Fibroblast of skin of right biceps (primary cell): Measurements from ENCODE around the gene ST3GAL5.
A peak's percentile ranks its signal among the peaks of the same experiment; 100 is the strongest.

Experiments used
- DNase-seq: peaks from one replicate; pipeline ENCODE4 v3.0.0-alpha.2; 2013

The ST3GAL5 gene

DNA sequence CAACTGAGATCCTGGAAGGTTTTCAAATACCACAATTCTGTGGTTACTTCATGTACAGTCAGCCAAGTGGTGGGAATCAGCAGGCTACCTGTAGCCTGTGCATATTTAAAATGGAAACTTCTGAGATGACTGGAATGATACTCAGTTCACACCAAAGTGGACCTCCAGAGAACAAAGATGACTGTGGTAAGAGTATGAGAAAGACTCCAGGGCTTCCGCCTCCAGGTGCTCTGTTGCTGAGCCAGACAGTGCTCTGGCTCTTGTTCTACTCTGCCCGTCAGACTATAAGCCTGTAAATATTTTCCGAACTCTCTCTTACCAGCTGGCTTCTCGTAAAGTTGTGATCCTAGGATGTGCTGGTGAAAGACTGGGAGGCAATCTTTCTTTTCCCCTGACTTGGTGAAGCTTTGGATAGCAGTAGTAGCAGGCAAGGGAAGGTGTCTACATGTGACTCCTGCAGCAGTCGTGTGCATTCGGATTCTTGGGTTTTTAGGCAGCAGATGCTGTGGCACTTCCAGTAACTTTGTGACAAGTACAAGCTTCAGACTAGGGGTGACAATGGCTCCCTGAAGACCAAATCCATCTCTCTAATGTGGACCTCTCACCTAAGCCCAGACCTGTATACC lies 23.1 kb downstream of the ST3GAL5 start:
- DNase-seq = peak; percentile 57

- no peak for DNase-seq
These were observed 24.1 kb downstream of the ST3GAL5 start for GRCh38 chr2:85864654-85865053.

DNA sequence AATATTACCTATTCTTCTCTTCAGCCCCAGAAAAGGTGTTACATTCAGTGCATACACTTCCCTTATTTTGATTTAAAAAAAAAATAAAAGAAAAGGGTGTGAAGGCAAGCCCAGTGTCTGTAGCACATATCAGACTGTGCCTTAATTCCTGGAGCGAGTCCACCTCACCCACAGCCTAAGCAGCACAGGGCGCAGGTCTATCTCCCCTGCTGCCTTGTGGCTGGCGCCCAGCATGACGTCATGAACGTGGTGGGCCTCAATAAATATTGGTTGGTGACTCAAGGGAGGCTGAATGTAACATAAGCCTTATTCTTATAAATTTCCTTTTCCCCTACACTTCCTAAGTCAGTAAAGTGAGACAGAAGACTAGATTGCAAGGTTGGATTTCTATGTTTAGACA lies 26.4 kb downstream of the ST3GAL5 start:
- DNase-seq = peak; percentile 31

GRCh38 chr2:85861650-85862049 lies 27.1 kb downstream of the ST3GAL5 start:
- no peak for DNase-seq

DNA sequence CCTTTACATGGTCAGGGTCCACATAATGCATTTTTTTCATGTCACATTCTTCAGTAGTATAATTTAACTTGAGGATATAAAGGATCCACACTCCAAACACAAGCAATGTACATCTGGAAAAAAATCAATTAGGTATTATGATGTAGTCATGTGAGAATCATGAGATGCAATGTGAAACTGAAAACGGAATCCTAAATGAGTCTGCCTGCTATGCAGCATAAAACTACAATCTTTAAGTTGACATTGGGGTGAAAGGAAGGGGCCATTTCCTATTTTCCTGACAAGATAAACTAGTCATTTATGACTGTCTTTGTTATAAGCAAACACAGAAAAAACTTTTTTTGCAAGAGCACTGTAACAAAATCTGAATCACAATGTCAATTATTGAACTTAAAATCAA lies 27.6 kb downstream of the ST3GAL5 start:
- no peak for DNase-seq

DNA sequence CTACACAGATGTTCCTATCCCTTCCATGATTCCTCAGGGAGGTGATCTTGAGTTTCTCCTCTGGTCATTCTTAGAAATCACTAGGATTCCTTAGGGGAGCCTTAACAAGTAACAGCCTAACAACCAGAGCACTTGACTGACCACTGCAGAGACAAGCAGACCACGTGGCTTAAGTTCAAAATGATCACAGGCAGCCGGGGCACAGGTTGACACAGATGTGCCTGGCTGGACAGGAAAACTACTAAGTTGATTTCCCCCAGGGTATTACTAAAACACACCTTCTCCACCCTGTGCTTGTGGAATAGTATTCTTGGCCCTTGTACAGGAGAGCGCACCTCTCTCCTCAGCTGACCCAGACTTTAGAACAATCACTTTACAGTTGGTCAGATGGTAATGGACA lies 29.9 kb downstream of the ST3GAL5 start:
- no peak for DNase-seq

DNA sequence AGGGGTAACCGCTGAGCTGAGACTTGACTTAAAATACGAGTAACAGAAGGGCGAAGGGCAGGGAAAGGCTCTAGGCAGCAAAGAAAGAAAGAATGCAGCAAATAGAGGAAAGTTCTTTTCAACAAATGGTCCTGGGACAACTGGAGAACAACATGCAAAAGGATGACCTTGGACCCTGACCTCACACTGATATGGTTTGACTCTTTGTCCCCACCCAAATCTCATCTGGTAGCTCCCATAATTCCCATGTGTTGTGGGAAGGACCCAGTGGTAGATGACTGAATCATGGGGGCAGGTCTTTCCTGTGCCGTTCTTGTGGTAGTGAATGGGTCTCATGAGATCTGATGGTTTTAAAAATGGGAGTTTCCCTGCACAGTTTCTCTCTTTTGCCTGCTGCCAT lies 33.9 kb downstream of the ST3GAL5 start:
- DNase-seq = no peak

DNA sequence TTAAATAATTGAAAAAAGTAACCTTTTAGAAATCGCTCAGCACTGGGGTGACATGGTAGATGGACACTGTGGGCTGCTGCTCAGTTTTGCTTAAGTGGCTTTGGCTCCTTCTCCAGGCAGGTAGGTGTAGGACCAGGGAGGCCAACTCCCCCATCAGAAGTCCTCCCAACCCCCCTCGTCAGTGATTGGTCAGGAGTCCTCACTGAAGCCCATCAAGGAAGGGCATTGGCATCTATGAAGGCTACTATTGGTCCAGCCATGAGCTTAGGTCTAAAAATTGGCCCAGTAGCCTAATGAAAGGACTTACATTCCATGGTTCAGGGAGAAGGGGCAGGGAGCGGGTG lies 34.7 kb downstream of the ST3GAL5 start:
- no peak for DNase-seq

GRCh38 chr2:85853499-85854165 lies 35.2 kb downstream of the ST3GAL5 start:
- DNase-seq = no peak

- peak; percentile 11 for DNase-seq
These were observed 35.8 kb downstream of the ST3GAL5 start for GRCh38 chr2:85852937-85853498.

DNA sequence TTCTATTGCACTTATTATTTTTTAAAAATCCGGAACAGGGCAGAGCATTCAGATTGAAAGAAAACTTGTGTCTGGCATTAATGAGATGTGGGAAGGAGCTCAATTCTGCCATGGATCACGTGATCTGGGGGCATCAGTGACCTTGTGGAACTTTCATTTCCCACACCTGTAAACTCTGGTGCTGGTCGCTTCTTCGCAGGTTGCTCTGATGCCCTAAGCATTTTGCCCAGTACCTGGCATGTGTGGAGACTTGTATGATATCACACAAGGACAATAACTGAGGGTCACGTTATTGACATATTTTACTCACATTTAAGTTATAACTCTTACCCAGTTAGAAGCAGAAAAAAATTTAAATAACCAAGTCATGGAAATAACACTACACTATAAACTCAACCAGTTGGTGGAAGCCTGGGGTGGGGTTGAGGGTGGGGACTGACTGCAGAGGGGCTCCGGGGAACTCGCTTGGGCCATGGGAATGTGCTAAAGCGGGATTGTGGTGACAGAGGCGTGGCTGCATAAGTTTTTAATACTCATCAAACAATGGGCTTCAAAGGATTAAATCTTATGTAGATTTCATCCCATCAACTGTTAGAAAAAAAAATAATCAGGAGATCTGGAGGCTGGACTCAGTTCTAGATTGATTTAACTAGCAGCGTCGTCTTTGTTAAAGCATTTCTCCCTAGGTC lies 36.5 kb downstream of the ST3GAL5 start:
- DNase-seq = no peak

GRCh38 chr2:85851253-85852151 lies 37.3 kb downstream of the ST3GAL5 start:
- DNase-seq = peak; percentile 29

- no peak for DNase-seq
These were observed 38.3 kb downstream of the ST3GAL5 start for GRCh38 chr2:85850451-85850850.

DNA sequence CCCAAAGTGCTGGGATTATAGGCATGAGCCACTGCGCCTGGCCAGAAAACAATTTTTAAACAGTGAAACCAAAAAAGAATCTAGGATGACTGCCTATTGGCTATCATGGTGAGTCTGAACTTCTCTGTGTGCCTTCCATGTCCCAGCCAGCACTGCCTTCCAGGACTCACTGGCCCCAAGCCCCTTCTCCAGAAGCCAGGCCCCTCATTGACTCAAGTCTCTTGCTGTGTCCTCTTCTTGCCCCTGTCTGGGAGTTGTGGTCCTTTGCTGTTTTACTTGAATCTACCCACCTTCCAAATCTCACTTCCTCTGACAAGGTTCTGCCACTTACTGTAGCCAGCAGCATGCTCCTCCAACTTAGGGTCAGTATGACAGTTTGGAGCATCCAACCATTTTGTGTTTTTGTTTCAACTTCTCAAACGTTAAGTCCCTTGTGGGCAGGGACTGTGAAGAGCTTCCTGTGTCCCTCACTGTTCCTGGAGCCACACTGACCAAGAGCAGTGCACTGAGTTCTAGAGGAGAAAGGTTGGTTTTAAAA lies 41.7 kb downstream of the ST3GAL5 start:
- no peak for DNase-seq

GRCh38 chr2:85846411-85846810 lies 42.4 kb downstream of the ST3GAL5 start:
- DNase-seq = peak; percentile 71

DNA sequence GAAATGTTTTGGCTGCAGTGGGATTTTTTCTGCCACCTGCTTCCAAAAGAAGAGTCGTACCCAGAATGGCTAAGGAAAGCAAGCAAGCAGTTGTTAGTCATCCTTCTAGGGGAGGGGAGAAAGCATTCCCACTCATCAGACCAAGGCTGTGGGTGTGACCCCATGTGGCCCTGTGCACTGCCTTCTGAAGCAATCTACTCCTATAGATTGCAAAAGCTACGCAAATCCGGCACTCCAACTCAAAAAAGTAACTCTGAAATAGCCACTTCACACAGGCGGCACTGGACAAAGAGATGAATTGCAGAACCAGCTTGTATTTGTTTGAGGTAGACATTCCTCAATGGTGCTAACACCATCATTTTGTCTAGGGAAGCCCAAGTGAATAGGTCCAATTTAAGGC lies 44.3 kb downstream of the ST3GAL5 start:
- no peak for DNase-seq

DNA sequence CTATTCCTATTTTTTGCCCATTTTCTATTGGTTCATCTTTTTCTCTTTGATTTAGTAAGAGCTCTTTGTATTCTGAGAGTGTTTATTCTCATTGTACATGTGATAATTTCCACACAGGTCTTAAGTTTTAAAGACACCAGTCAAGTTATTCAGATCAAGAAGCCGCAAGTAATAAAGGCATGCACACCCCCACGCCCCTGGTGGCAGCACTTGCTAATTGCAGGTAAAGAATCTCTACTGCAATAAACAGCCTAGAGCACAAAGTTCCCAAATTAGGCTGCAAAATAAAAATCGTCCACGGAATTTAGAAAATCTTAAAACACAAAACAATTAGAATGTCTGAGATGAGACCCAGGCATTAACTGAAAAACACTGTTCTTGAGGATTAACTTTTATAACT lies 45.2 kb downstream of the ST3GAL5 start:
- DNase-seq = no peak

GRCh38 chr2:85840091-85840490 lies 48.7 kb downstream of the ST3GAL5 start:
- DNase-seq = no peak

DNA sequence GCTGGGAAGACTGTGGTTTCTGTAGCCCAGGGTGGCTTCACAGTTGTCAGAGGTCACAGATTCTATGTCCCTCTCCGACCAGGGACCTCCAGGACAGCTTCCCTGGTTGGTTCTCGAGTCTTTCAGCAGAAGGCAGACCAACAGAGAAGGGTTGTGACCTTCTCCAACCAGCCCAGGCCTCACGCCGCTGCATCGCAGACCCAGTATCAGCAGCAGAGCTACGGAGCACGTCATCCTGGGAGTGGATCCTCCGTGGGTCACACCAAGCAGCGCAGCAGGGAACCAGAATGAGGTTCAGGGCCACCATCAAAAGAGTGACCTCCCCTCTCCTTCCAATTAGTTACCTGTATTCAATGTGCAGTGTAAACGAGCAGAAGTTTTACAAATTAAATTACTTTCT lies 49.3 kb downstream of the ST3GAL5 start:
- no peak for DNase-seq

- DNase-seq = no peak
These were observed 50.1 kb downstream of the ST3GAL5 start for GRCh38 chr2:85838641-85839040.

DNA sequence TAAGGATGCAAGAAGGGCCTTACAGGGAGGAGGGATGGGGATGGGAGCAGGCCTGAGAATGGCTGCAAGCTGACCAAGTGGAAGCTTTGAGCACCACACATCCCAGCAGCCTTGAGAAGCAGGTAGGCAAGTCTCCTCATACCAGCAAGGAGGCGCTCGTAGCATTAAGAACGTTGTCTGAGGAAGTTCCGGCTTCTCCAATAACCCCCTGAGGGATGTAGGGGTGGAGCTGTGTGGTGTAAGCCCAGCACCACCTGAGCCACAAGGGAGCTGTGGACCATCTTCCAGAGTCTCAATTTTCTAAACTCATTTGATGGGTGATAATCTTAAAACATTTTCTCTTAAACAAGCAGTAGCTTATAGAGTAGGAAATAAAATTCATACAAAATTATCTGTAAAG lies 50.6 kb downstream of the ST3GAL5 start:
- DNase-seq = no peak

GRCh38 chr2:85834466-85834865 lies 54.3 kb downstream of the ST3GAL5 start:
- DNase-seq = peak; percentile 36

DNA sequence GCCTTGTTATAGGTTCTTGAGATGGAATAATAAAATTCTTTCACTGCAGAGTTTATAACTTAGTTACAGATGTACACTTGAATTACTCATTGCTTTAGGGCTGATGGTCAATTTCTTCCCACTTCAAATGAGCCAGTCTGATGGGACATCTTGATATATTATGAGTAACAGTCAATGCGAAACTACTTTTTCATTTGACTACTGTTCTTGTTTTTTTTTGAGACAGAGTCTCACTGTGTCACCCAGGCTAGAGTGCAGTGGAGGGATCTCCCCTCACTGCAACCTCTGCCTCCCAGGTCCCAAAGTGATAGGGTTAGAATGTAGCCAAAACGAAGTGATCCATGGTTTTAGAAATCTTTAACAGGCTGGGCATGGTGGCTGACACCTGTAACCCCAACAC lies 57.1 kb downstream of the ST3GAL5 start:
- DNase-seq = no peak
